CD14-positive monocyte (primary cell): ENCODE results near the gene DCLK3. TPM values are rescaled to one million over a fixed set of nuclear protein-coding genes. Genes with fewer than 3 reads are reported as not detected.

Experiments
- DNase-seq, 3 donors: peaks; one replicate each; pipeline ENCODE4 v3.0.0-alpha.2; 2011 to 2022
- H2AFZ ChIP-seq: 2 replicates; pipeline ENCODE4 v1.6.0; 2012; ENCODE audit warnings: mild to moderate bottlenecking, low read depth, low read length, inconsistent platforms; ENCODE audit not compliant: insufficient read depth, poor library complexity, severe bottlenecking
- H3K27ac ChIP-seq, 2 donors: 1 replicate in 1 of 2; 2 replicates in 1 of 2; pipeline ENCODE4 v1.5.1; 2012 to 2013; ENCODE audit warnings: low read length in 2 of 2, control low read depth in 1 of 2, inconsistent platforms in 1 of 2, low read depth in 1 of 2, mild to moderate bottlenecking in 1 of 2
- H3K27me3 ChIP-seq, 2 donors: one replicate each; pipeline versions ENCODE4 v1.6.0 to v1.6.1; 2011 to 2013; ENCODE audit warnings: low read length in 2 of 2; ENCODE audit not compliant: control insufficient read depth in 2 of 2, insufficient read depth in 2 of 2
- H3K36me3 ChIP-seq, 2 donors: replicated peaks in 1 of 2; 1 replicate in 1 of 2; 2 replicates in 1 of 2; pipeline versions ENCODE4 v1.5.1 to v1.6.1; 2012 to 2013; ENCODE audit warnings: low read length in 2 of 2, control low read depth in 1 of 2, inconsistent platforms in 1 of 2, mild to moderate bottlenecking in 1 of 2; ENCODE audit not compliant: insufficient read depth in 2 of 2, control insufficient read depth in 1 of 2
- H3K4me1 ChIP-seq, 2 donors: 1 replicate in 1 of 2; 2 replicates in 1 of 2; pipeline versions ENCODE4 v1.5.1 to v1.6.1; 2012 to 2013; ENCODE audit warnings: low read length in 2 of 2, control low read depth in 1 of 2, inconsistent platforms in 1 of 2, mild to moderate bottlenecking in 1 of 2, moderate library complexity in 1 of 2; ENCODE audit not compliant: insufficient read depth in 2 of 2, control insufficient read depth in 1 of 2
- H3K4me2 ChIP-seq: replicated peaks from 2 replicates; pipeline ENCODE3; 2012; ENCODE audit warnings: low read length, moderate library complexity, mild to moderate bottlenecking; ENCODE audit not compliant: poor library complexity, severe bottlenecking; ENCODE audit errors: extremely low read depth
- H3K4me3 ChIP-seq, 3 experiments: fragments of 200-600 bp in 1 of 3; sonication (generic) in 1 of 3; replicated peaks in 1 of 3; 1 replicate in 2 of 3; 2 replicates in 1 of 3; pipeline ENCODE4 v1.5.1; 2011 to 2013; ENCODE audit warnings: low read length in 3 of 3, mild to moderate bottlenecking in 3 of 3, control low read depth in 2 of 3, low read depth in 2 of 3, inconsistent platforms in 1 of 3, moderate library complexity in 1 of 3
- H3K79me2 ChIP-seq: 2 replicates; pipeline ENCODE4 v1.6.0; 2012; ENCODE audit warnings: mild to moderate bottlenecking, control low read depth, inconsistent platforms, low read length, moderate library complexity; ENCODE audit not compliant: insufficient read depth
- H3K9ac ChIP-seq: 2 replicates; pipeline ENCODE4 v1.6.0; 2017; ENCODE audit warnings: low read length, mild to moderate bottlenecking; ENCODE audit not compliant: insufficient read depth, poor library complexity, severe bottlenecking
- H3K9me3 ChIP-seq, 2 donors: replicated peaks in 1 of 2; 1 replicate in 1 of 2; 2 replicates in 1 of 2; pipeline versions ENCODE4 v1.5.1 to v1.6.1; 2012 to 2013; ENCODE audit warnings: low read length in 2 of 2, control low read depth in 1 of 2; ENCODE audit not compliant: control insufficient read depth in 1 of 2, insufficient read depth in 1 of 2
- H4K20me1 ChIP-seq: 2 replicates; pipeline ENCODE4 v1.6.0; 2012; ENCODE audit warnings: mild to moderate bottlenecking, low read length, control low read depth, moderate library complexity; ENCODE audit not compliant: insufficient read depth
- H3K27ac Mint-ChIP-seq, 7 donors: one replicate each; pipeline ENCODE4 v1.8.0; 2020; ENCODE audit warnings: mild to moderate bottlenecking in 7 of 7, mixed read lengths in 7 of 7, moderate library complexity in 6 of 7, inconsistent platforms in 2 of 7
- H3K27me3 Mint-ChIP-seq, 3 donors: one replicate each; pipeline ENCODE4 v1.8.0; 2021 to 2022; ENCODE audit warnings: low read depth in 3 of 3, mild to moderate bottlenecking in 3 of 3, mixed read lengths in 3 of 3, moderate library complexity in 3 of 3, inconsistent platforms in 1 of 3
- H3K36me3 Mint-ChIP-seq, 2 donors: one replicate each; pipeline ENCODE4 v1.8.0; 2020; ENCODE audit warnings: mixed read lengths in 2 of 2, inconsistent platforms in 1 of 2, mild to moderate bottlenecking in 1 of 2
- H3K4me1 Mint-ChIP-seq: one replicate; pipeline ENCODE4 v1.8.0; 2020; ENCODE audit warnings: mild to moderate bottlenecking, mixed read lengths
- H3K4me3 Mint-ChIP-seq, 2 donors: one replicate each; pipeline ENCODE4 v1.8.0; 2020; ENCODE audit warnings: mild to moderate bottlenecking in 2 of 2, mixed read lengths in 2 of 2, moderate library complexity in 1 of 2
- H3K9me3 Mint-ChIP-seq, 7 donors: one replicate each; pipeline ENCODE4 v1.8.0; 2020 to 2022; ENCODE audit warnings: mixed read lengths in 7 of 7, mild to moderate bottlenecking in 6 of 7, moderate library complexity in 6 of 7, inconsistent platforms in 2 of 7
- CTCF ChIP-seq: fragments of 200-600 bp; IDR thresholded peaks from one replicate; pipeline ENCODE4 v1.8.0; 2022; ENCODE audit warnings: antibody characterized with exemption, mild to moderate bottlenecking
- WGBS: methylation state at CpG from one replicate; pipeline ENCODE4 v1.1.5; 2013; ENCODE audit warnings: missing lambda C conversion rate; ENCODE audit not compliant: insufficient coverage; 5-methylcytosine and 5-hydroxymethylcytosine counted together
- intact Hi-C, 2 donors: fragments of 100-400 bp; cut with micrococcal nuclease; formaldehyde crosslinking; loops; one replicate each; pipeline versions ENCODE4 v1.15.0 to v1.15.1; 2023
- polyA plus RNA-seq, 3 donors: library from polyadenylated mRNA; depleted of rRNA in 1 of 3; unstranded in 2 of 3; stranded (reverse) in 1 of 3; fragments of 300-500 nt in 2 of 3; fragments of >200 nt in 1 of 3; fragmentation: Illumina TruSeq in 2 of 3; gene quantifications; 1 replicate in 2 of 3; 2 replicates in 1 of 3; pipeline ENCODE4 v1.2.3, GENCODE V29; 2012 to 2021

The DCLK3 gene
- polyA plus RNA-seq, 3 donors: not detected

DNA sequence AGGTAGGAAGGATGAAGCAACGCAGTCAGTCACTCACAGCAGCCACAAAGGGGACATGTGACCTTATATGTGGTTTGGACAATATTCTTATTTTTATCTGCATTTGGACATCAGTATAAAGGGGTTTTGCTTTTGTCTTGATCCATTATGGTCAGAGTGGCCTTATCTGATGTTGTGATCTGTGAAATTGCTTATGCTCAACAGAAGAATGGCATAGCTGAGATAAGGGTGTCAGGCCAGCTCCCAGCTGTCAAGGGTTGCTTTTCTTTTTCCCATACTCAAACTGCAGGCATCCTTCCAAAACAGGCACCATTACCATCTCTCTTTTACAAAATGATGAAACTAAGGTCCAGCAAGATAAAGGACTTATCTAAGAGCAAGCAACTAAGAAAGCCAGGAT is 28.1 kb downstream of the DCLK3 start:
- H3K4me3 Mint-ChIP-seq: no peak overlapping the region

GRCh38 chr3:36734742-36735141 is 29.6 kb downstream of the DCLK3 start:
- Histone ChIP-seq H3K36me3 (no peaks in the 10 kb centered on the region), H3K9ac (no peak overlapping the region), H3K4me3 (no peak overlapping the region), H4K20me1 (no peaks in the 10 kb centered on the region), H3K9me3 (no peaks in the 10 kb centered on the region), H3K27me3 (no peaks in the 10 kb centered on the region), H3K4me1 (no peaks in the 10 kb centered on the region), H3K27ac (no peak overlapping the region), H2AFZ (no peak overlapping the region), H3K4me2 (no peak overlapping the region), H3K79me2 (no peaks in the 10 kb centered on the region)
- intact Hi-C loops: loop anchor here in 1 of 2 donors (10.0 kb wide), 1 partner anchor 220 kb away; no protein-coding TSS in a partner anchor
- Mint-ChIP-seq H3K36me3 (no peaks in the 10 kb centered on the region), H3K9me3 (no peaks in the 10 kb centered on the region), H3K4me1 (no peaks in the 10 kb centered on the region), H3K27ac (no peak overlapping the region), H3K27me3 (peaks cover 0 to 2% (median 0%) of the 10 kb centered on the region in 3 donors), H3K4me3 (no peak overlapping the region)
- 84% methylated on average over 2 of the region's 2 CpGs for whole genome bisulfite sequencing
- TF ChIP-seq CTCF: no peak
- DNase-seq: no peak

More for the DNA sequence above, 28.1 kb downstream of the DCLK3 start:
- no peak overlapping the region for H3K4me3 ChIP-seq
- H3K9ac ChIP-seq: no peak overlapping the region
- no peak for TF ChIP-seq CTCF
- intact Hi-C loops: loop anchor here in 1 of 2 donors (10.0 kb wide), 1 partner anchor 218 kb away; no protein-coding TSS in a partner anchor
- no peaks in the 10 kb centered on the region for H4K20me1 ChIP-seq
- H3K36me3 Mint-ChIP-seq: no peaks in the 10 kb centered on the region
- no peaks in the 10 kb centered on the region for H3K27me3 ChIP-seq
- H3K36me3 ChIP-seq: no peaks in the 10 kb centered on the region
- H3K79me2 ChIP-seq: no peaks in the 10 kb centered on the region
- H3K9me3 Mint-ChIP-seq: no peaks in the 10 kb centered on the region
- no peaks in the 10 kb centered on the region for H3K4me1 ChIP-seq
- no peak overlapping the region for H3K27ac ChIP-seq
- DNase-seq: no peak
- no peaks in the 10 kb centered on the region for H3K9me3 ChIP-seq
- H3K4me2 ChIP-seq: no peak overlapping the region
- no peak overlapping the region for H3K27ac Mint-ChIP-seq
- no peak overlapping the region for H2AFZ ChIP-seq
- peaks cover 0 to 2% (median 0%) of the 10 kb centered on the region in 3 donors for H3K27me3 Mint-ChIP-seq
- H3K4me1 Mint-ChIP-seq: no peaks in the 10 kb centered on the region
- WGBS: no CpG with 5 or more reads among the region's 1 CpG
